GM12878 (cell line): ENCODE measurements around the gene P3H2. TPM values are rescaled to one million over a fixed set of nuclear protein-coding genes. Genes with fewer than 3 reads are reported as not detected.

Source experiments
- ATAC-seq: fragments of 200-7000 bp; cut with Tn5 transposase; 3 replicates; pipeline ENCODE4 v1.9.1; 2020; ENCODE audit warnings: mild to moderate bottlenecking, moderate library complexity
- BruUV-seq: library from RNA; stranded (reverse); fragments of 400-500 nt; replicated peaks from 2 replicates; lab custom pipeline; 2021; lab: Mats Ljungman, UMichigan
- CTCF ChIA-PET: fragments of 300-600 bp; sonication (Branson Sonifier 250); formaldehyde crosslinking; extraction: SDS; loops from one replicate; lab custom pipeline; 2021; ENCODE audit warnings: inconsistent platforms; lab: Yijun Ruan, JAX
- POLR2A ChIA-PET: fragments of 350-600 bp; formaldehyde crosslinking; extraction: SDS; loops from one replicate; lab custom pipeline; 2021; ENCODE audit warnings: inconsistent platforms; lab: Charles Lee
- RAD21 ChIA-PET: fragments of 300-600 bp; sonication (Branson Sonifier 250); formaldehyde crosslinking; loops from one replicate; lab custom pipeline; 2023; ENCODE audit warnings: antibody characterized with exemption; ENCODE audit not compliant: unreplicated experiment; lab: Charles Lee
- SMC1A ChIA-PET: fragments of 300-600 bp; sonication (Branson Sonifier 250); formaldehyde crosslinking; loops from one replicate; lab custom pipeline; 2023; ENCODE audit not compliant: unreplicated experiment, uncharacterized antibody; lab: Charles Lee
- DNase-seq: peaks from one replicate; pipeline ENCODE4 v3.0.0-alpha.2; 2011; ENCODE audit warnings: low read depth, low spot score
- FAIRE-seq: peaks from 3 replicates; lab custom pipeline; 2011; peaks lifted over from hg19 to GRCh38; lab: Jason Lieb, UNC
- H2AFZ ChIP-seq: 2 replicates; pipeline ENCODE4 v1.6.0; 2011; ENCODE audit warnings: low read depth, low read length, control low read depth; ENCODE audit not compliant: control insufficient read depth
- H3K27ac ChIP-seq: 2 replicates; pipeline ENCODE4 v1.5.1; 2011; ENCODE audit warnings: control low read depth; ENCODE audit not compliant: control insufficient read depth, insufficient read depth
- H3K27me3 ChIP-seq, 2 experiments: replicated peaks in 1 of 2; 2 replicates each; pipeline versions ENCODE4 v1.6.0 to v1.6.1; 2011; ENCODE audit warnings: low read length in 1 of 2; ENCODE audit not compliant: control insufficient read depth in 2 of 2, insufficient read depth in 2 of 2
- H3K36me3 ChIP-seq, 2 experiments: 2 replicates each; pipeline ENCODE4 v1.5.1; 2011; ENCODE audit warnings: low read length in 1 of 2; ENCODE audit not compliant: control insufficient read depth in 2 of 2, insufficient read depth in 2 of 2
- H3K4me1 ChIP-seq: 2 replicates; pipeline ENCODE4 v1.6.1; 2011; ENCODE audit warnings: mild to moderate bottlenecking, low read length, moderate library complexity, mixed read lengths; ENCODE audit not compliant: control insufficient read depth, insufficient read depth
- H3K4me2 ChIP-seq: 2 replicates; pipeline ENCODE4 v1.6.0; 2011; ENCODE audit warnings: control low read depth; ENCODE audit not compliant: control insufficient read depth, insufficient read depth
- H3K4me3 ChIP-seq: fragments of 200-600 bp; sonication (generic); 2 replicates; pipeline ENCODE4 v1.5.1; 2016
- H3K79me2 ChIP-seq: 2 replicates; pipeline ENCODE4 v1.6.0; 2011; ENCODE audit warnings: low read length; ENCODE audit not compliant: control insufficient read depth, insufficient read depth
- H3K9ac ChIP-seq: 2 replicates; pipeline ENCODE4 v1.8.0; 2011; ENCODE audit warnings: low read length, control low read depth, mixed read lengths; ENCODE audit not compliant: control insufficient read depth, insufficient read depth
- H3K9me3 ChIP-seq: replicated peaks from 3 replicates; pipeline ENCODE4 v1.5.1; 2011; ENCODE audit warnings: mild to moderate bottlenecking, low read length; ENCODE audit not compliant: control insufficient read depth, insufficient read depth
- H4K20me1 ChIP-seq: 2 replicates; pipeline ENCODE4 v1.6.0; 2011; ENCODE audit not compliant: control insufficient read depth, insufficient read depth
- BACH1 ChIP-seq: fragments of 450-650 bp; IDR thresholded peaks from 2 replicates; pipeline ENCODE4 v1.6.1; 2017; ENCODE audit warnings: mild to moderate bottlenecking, borderline replicate concordance
- BCLAF1 ChIP-seq: fragments of 450-650 bp; IDR thresholded peaks from 2 replicates; pipeline ENCODE4 v1.6.1; 2017; ENCODE audit warnings: antibody characterized with exemption, mild to moderate bottlenecking, moderate library complexity
- CBX3 ChIP-seq: fragments of 200-600 bp; sonication (generic); IDR thresholded peaks from 2 replicates; pipeline ENCODE4 v1.6.1; 2016; ENCODE audit warnings: low read depth, borderline replicate concordance
- CEBPZ ChIP-seq: fragments of 150-350 bp; IDR thresholded peaks from 2 replicates; pipeline ENCODE4 v1.6.1; 2016; ENCODE audit warnings: low read depth, low read length
- CUX1 ChIP-seq: IDR thresholded peaks from 2 replicates; pipeline ENCODE4 v1.6.1; 2012; ENCODE audit warnings: improper control_type of control experiment, low read depth, low read length; ENCODE audit not compliant: insufficient replicate concordance
- EP300 ChIP-seq, 2 experiments: fragments of 150-350 bp in 1 of 2; IDR thresholded peaks; 2 replicates each; pipeline ENCODE4 v1.6.1; 2011 to 2012; ENCODE audit warnings: low read depth in 2 of 2, low read length in 2 of 2, borderline replicate concordance in 1 of 2, improper control_type of control experiment in 1 of 2, inconsistent platforms in 1 of 2; ENCODE audit not compliant: control insufficient read depth in 1 of 2
- MTA2 ChIP-seq: fragments of 450-650 bp; IDR thresholded peaks from 2 replicates; pipeline ENCODE4 v1.6.1; 2016; ENCODE audit warnings: low read depth, mild to moderate bottlenecking, moderate library complexity
- NR2F1 ChIP-seq: fragments of 450-650 bp; conservative IDR thresholded peaks from 2 replicates; pipeline ENCODE4 v1.6.1; 2017; ENCODE audit warnings: mild to moderate bottlenecking
- NRF1 ChIP-seq: conservative IDR thresholded peaks from 2 replicates; pipeline ENCODE4 v1.6.1; 2011; ENCODE audit warnings: mild to moderate bottlenecking, low read depth, low read length, improper control_type of control experiment
- POLR2AphosphoS2 ChIP-seq: IDR thresholded peaks from 2 replicates; pipeline ENCODE4 v1.6.1; 2011; ENCODE audit warnings: low read depth, mild to moderate bottlenecking, low read length, improper control_type of control experiment, moderate library complexity
- RBBP5 ChIP-seq: fragments of 200-600 bp; sonication (generic); conservative IDR thresholded peaks from 2 replicates; pipeline ENCODE4 v1.6.1; 2016
- SMAD5 ChIP-seq: IDR thresholded peaks from 2 replicates; pipeline ENCODE4 v1.6.1; 2016; ENCODE audit warnings: antibody characterized with exemption, low read depth
- ZBED1 ChIP-seq: IDR thresholded peaks from 2 replicates; pipeline ENCODE4 v1.6.1; 2016; ENCODE audit warnings: borderline replicate concordance
- WGBS: methylation state at CpG from one replicate; pipeline ENCODE4 v1.1.6; 2016; ENCODE audit warnings: low lambda C conversion rate; ENCODE audit not compliant: insufficient replicate concordance, insufficient coverage; ENCODE audit errors: missing lambda C conversion rate; 5-methylcytosine and 5-hydroxymethylcytosine counted together
- in situ Hi-C: fragments of 300-500 bp; cut with MboI; formaldehyde crosslinking; loops from 9 replicates; pipeline ENCODE4 v1.14.3; 2018; ENCODE audit warnings: mixed read lengths
- intact Hi-C: fragments of 100-400 bp; cut with micrococcal nuclease; formaldehyde crosslinking; loops from one replicate; pipeline ENCODE4 v1.14.2; 2022; ENCODE audit not compliant: unreplicated experiment
- polyA plus RNA-seq, 11 experiments: library from polyadenylated mRNA; depleted of rRNA in 4 of 11; unstranded in 6 of 11; stranded (reverse) in 5 of 11; fragments of >200 nt; fragmentation: Nextera tagmentation in 4 of 11; fragmentation: Illumina TruSeq in 1 of 11; extraction: Ambion mirVana in 4 of 11; extraction: Trizol in 1 of 11; gene quantifications; 1 replicate in 1 of 11; 2 replicates in 10 of 11; pipeline versions ENCODE4 v1.2.1 to v1.2.3, GENCODE V29; 2011 to 2016; ENCODE audit warnings: inconsistent platforms in 2 of 11, missing spikeins in 2 of 11, low read depth in 1 of 11
- total RNA-seq, 4 experiments: library from RNA; depleted of rRNA in 3 of 4; stranded (reverse); fragments of >200 nt in 3 of 4; fragmentation: Illumina TruSeq in 1 of 4; extraction: Trizol in 1 of 4; gene quantifications; 2 replicates each; pipeline versions ENCODE4 v1.2.1 to v1.2.3, GENCODE V29; 2013 to 2021

P3H2 gene
- total and polyA plus RNA-seq, 10 of the 15 experiments (the other 5 are each of a cell fraction or from before 2014, with no cell fraction given): 27.0 to 97.6 (median 83.2) TPM

GRCh38 chr3:190019006-190019405 lies 101.7 kb downstream of the P3H2 start:
- no peaks in the 10 kb centered on the region for H3K27me3 ChIP-seq
- no peak overlapping the region for H2AFZ ChIP-seq
- intact Hi-C loops: no loop called here
- CTCF ChIA-PET: interaction anchor here (0.6 to 1.5 kb wide), 4 partner anchors 57 to 190 kb away, joined by 3 to 4 read pairs (median 3); no protein-coding TSS in a partner anchor
- RAD21 ChIA-PET: interaction anchor here (0.8 to 1.1 kb wide), 2 partner anchors 82 to 210 kb away, joined by 3 read pairs; no protein-coding TSS in a partner anchor
- no peaks in the 10 kb centered on the region for H3K4me1 ChIP-seq
- in situ Hi-C loops: no loop called here
- H3K9me3 ChIP-seq: no peaks in the 10 kb centered on the region
- no peaks in the 10 kb centered on the region for H4K20me1 ChIP-seq
- no peak overlapping the region for H3K9ac ChIP-seq
- no peak overlapping the region for H3K27ac ChIP-seq
- no peak overlapping the region for H3K4me2 ChIP-seq
- POLR2A ChIA-PET: no interaction called here
- 41% methylated on average over 2 of the region's 2 CpGs for WGBS
- BruUV-seq: no TSS peak
- H3K4me3 ChIP-seq: no peak overlapping the region
- SMC1A ChIA-PET: interaction anchor here (0.8 to 1.4 kb wide), 6 partner anchors 11 to 406 kb away, joined by 3 to 6 read pairs (median 3); no protein-coding TSS in a partner anchor
- FAIRE-seq (no peak), ATAC-seq (no peak), DNase-seq (no peak)
- no peaks in the 10 kb centered on the region for H3K79me2 ChIP-seq
- H3K36me3 ChIP-seq: no peaks in the 10 kb centered on the region
- TF ChIP-seq BACH1: no peak
- no peak for TF ChIP-seq NRF1
- no peak for TF ChIP-seq RBBP5
- TF ChIP-seq SMAD5: no peak
- no peak for TF ChIP-seq BCLAF1
- no peak for TF ChIP-seq CBX3
- TF ChIP-seq MTA2: no peak
- no peak for TF ChIP-seq POLR2AphosphoS2
- TF ChIP-seq NR2F1: no peak
- no peak for TF ChIP-seq CEBPZ
- TF ChIP-seq ZBED1: no peak
- no peak for TF ChIP-seq EP300 (IDR thresholded peaks at IDR 0.05; ENCODE audit: borderline replicate concordance in 1 of 2, control insufficient read depth in 1 of 2, low read depth in 2 of 2, low read length in 2 of 2)
- no peak for TF ChIP-seq CUX1
